SU-DHL-6 (cell line): ENCODE data around the gene ACER3.

Source experiments
- CTCF ChIP-seq: fragments of 200-600 bp; sonication (generic); IDR thresholded peaks from one replicate; pipeline ENCODE4 v1.5.1; 2017; ENCODE audit warnings: antibody characterized with exemption, mild to moderate bottlenecking, low read length, moderate library complexity; ENCODE audit not compliant: insufficient read depth, poor library complexity, severe bottlenecking
- EZH2phosphoT487 ChIP-seq: fragments of 200-600 bp; sonication (generic), shearing (Covaris generic); conservative IDR thresholded peaks from 2 replicates; pipeline ENCODE4 v1.6.1; 2018; ENCODE audit warnings: mild to moderate bottlenecking, antibody characterized with exemption, low read length, moderate library complexity, mixed read lengths

GRCh38 chr11:77060234-77060633 is 199.5 kb downstream of the ACER3 start:
- TF ChIP-seq CTCF (no peak), EZH2phosphoT487 (no peak)
